Mesangial cell (primary cell): ENCODE measurements around the gene C2orf72. TPM values are rescaled to one million over a fixed set of nuclear protein-coding genes. Genes with fewer than 3 reads are reported as not detected.

Source experiments
- total RNA-seq: library from RNA; depleted of rRNA; stranded (reverse); fragments of >200 nt; gene quantifications from 2 replicates; pipeline ENCODE4 v1.2.3, GENCODE V29; 2015

Gene C2orf72
- under 0.01 and 0.16 TPM in 2 replicates for total RNA-seq

DNA sequence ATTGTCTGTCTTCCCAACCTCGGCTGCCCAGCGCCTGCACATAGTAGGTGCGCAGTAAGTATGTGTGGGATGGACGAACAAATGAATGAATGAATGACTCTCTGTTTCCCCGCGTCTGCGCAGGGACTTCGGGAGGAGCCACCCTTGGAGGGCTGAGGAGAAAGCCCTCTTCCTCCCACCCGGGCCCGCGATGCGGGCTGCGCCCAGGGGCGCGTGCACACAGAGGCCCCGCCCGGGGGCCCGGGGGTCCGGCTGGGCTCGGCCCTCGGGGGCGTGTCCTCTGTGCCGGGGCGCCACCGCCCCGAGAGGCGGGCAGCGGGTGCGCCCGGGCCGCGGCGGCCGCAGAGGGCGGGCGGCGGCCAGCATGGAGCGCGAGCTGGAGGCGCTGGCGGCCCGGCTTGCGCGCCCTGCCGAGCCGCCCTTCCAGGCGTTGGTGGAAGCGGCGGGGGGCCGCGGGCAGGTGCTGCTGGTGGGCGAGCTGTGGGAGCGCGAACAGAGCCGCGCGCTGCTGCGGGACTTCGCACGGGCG is at the start of gene C2orf72:
TSS of gene C2orf72 (plus strand) at position 322 of the 529 bp plus-strand sequence. CDS start at position 365, 43 bp downstream.

DNA sequence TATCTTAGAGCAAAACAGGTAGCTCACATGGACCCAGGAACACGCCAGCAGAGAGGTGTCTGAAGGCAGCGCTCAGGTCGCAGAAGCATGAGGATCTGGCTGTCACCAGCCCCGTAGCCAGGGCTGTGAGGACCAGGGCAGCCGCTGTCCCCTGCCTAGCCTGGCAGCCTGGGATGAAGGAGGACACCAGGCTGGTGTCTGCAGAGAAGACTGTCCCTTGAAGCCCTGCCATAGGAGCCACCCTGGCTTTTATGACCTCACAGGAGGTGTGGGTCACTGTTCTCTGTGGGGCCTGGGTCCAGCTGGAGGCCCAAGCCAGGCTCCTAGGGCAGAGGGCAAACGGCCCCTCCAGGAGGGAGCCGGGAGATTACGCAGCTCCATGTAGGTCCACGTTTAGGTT is 41.5 kb upstream of the C2orf72 start, which contains the start of gene SPATA3:
TSS of gene SPATA3 (plus strand) at position 301 of the 400 bp plus-strand sequence. CDS start 113 bp downstream, outside the sequence.

DNA sequence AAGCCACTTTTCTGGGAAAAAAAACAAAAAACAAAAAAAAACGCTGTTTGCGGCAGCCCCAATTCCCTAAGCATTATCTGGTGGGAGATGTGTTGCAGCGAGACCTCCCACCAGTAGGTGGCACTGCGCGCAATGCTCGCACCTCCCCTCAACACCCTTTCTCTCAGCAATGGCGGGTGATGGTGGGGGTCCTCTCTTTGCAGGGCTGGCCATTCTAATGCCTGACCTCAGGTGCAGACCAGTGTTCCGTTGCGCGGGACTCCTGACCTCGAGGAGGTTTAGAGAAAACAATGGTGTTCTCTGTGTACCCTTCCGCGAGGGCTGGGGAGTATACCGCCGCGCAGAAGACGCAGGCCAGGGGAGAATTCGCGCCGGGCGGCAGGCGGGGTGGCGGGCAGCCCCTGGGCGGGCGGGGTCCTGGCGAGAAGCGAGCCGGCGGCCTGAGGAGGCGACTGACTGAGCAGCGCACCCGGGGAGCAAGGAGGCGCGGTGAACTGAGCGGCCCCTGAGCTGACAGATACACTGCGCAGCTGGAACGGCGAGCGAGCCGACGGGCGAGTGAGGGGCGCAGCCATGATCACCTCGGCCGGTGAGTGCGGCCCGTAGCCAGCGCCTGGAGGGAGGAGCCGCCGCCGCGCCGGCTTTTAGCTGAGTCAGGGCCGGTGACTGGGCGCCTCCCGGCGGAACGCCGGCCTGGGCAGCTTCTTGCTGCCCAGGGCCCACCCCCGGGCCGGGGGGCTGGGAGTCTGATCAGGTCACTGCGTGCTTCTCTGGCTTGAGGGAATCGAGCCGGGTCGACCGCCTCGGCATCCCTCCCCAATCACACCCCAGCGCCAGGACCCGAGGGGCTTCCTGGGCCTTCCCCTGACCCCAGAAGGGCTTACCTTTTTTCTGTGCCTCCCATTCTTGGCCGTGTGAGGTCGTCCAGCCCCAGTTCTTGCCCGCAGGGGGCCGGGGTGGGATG is 19.4 kb downstream of the C2orf72 start, which contains the start of gene PSMD1:
TSS of gene PSMD1 (plus strand) at position 415 of the 964 bp plus-strand sequence. CDS start at position 574, 159 bp downstream.

Other genes with a start within 250 kb of the C2orf72 start
- 101 and 230 TPM in 2 replicates for gene ITM2C, start 172.6 kb upstream of the C2orf72 start, total RNA-seq
- gene GPR55, start 112.3 kb upstream of the C2orf72 start, total RNA-seq: not detected in 2 replicates
- gene SPATA3, start 41.4 kb upstream of the C2orf72 start, total RNA-seq: not detected in 2 replicates
- gene PSMD1, start 19.3 kb downstream of the C2orf72 start, total RNA-seq: 36.1 and 84.2 TPM in 2 replicates
- 0.33 and 2.0 TPM in 2 replicates for gene HTR2B, start 87.5 kb downstream of the C2orf72 start, total RNA-seq
- gene ARMC9, start 161.1 kb downstream of the C2orf72 start, total RNA-seq: 16.3 and 45.0 TPM in 2 replicates